Peyer's patch (tissue), 4 donors: Measurements from ENCODE around the gene ATP6V0A4.

Experiments
- POLR2A ChIP-seq, 2 donors: fragments of 450-650 bp; IDR thresholded peaks; one replicate each; pipeline ENCODE4 v1.5.1; 2017; ENCODE audit warnings: antibody characterized with exemption in 2 of 2, mild to moderate bottlenecking in 2 of 2, moderate library complexity in 2 of 2
- TF ChIP-seq, protein P1 (sequence below), 6 experiments: fragments of 450-650 bp in 4 of 6; fragments of 200-600 bp in 2 of 6; sonication (generic) in 1 of 6; IDR thresholded peaks; one replicate each; pipeline ENCODE4 v1.5.1; 2017 to 2019; ENCODE audit warnings: antibody characterized with exemption in 6 of 6, mild to moderate bottlenecking in 3 of 6, moderate library complexity in 1 of 6

DNA sequence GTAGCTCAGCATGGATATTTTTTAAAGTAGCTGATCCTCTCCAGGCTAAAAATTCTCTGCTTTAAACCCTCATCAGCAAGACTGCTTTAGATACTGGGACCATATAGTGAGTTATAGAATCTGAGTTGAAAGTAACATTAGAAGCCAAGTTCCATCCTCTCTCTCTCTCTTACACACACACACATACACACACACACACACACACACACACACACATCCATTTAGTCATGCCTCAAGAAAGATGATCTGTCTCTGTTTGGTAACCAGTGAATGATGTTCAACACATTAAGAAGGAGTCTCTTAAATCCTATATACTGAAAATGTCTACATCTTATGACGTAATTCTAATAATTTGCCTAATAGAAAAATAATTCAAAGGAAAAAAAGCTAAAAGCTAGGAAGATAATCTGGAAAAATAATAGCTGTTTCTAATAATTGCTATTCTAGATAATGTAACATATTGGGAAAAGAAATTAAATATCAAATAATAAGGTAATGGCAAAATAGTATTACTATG is 16.9 kb upstream of the ATP6V0A4 start:
- TF ChIP-seq, protein P1, sequence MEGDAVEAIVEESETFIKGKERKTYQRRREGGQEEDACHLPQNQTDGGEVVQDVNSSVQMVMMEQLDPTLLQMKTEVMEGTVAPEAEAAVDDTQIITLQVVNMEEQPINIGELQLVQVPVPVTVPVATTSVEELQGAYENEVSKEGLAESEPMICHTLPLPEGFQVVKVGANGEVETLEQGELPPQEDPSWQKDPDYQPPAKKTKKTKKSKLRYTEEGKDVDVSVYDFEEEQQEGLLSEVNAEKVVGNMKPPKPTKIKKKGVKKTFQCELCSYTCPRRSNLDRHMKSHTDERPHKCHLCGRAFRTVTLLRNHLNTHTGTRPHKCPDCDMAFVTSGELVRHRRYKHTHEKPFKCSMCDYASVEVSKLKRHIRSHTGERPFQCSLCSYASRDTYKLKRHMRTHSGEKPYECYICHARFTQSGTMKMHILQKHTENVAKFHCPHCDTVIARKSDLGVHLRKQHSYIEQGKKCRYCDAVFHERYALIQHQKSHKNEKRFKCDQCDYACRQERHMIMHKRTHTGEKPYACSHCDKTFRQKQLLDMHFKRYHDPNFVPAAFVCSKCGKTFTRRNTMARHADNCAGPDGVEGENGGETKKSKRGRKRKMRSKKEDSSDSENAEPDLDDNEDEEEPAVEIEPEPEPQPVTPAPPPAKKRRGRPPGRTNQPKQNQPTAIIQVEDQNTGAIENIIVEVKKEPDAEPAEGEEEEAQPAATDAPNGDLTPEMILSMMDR (IDR thresholded peaks at IDR 0.05), result no peak
- TF ChIP-seq POLR2A (IDR thresholded peaks at IDR 0.05), result no peak
